HEK293 (cell line): ENCODE data around the gene IFT122.

Experiments
- CTCF ChIA-PET: fragments of 350-600 bp; formaldehyde crosslinking; extraction: SDS; loops from one replicate; lab custom pipeline; 2021; ENCODE audit warnings: antibody characterized with exemption; lab: Yijun Ruan, JAX
- POLR2A ChIA-PET: fragments of 300-600 bp; formaldehyde crosslinking; extraction: SDS; loops from one replicate; lab custom pipeline; 2020; ENCODE audit warnings: antibody characterized with exemption, inconsistent platforms; lab: Yijun Ruan, JAX
- H3K27ac ChIP-seq: fragments of 200-500 bp; sonication (Bioruptor generic); 2 replicates; pipeline ENCODE4 v1.5.1; 2014; ENCODE audit warnings: low read depth, low read length, control low read depth, inconsistent platforms; ENCODE audit errors: extremely low read depth
- H3K36me3 ChIP-seq, 2 experiments: fragments of 200-500 bp in 1 of 2; sonication (Bioruptor generic) in 1 of 2; 1 replicate in 1 of 2; 2 replicates in 1 of 2; pipeline ENCODE4 v1.5.1; 2014 to 2017; ENCODE audit warnings: inconsistent platforms in 2 of 2, low read length in 2 of 2; ENCODE audit not compliant: control insufficient read depth in 2 of 2, insufficient read depth in 1 of 2
- H3K4me1 ChIP-seq: fragments of 200-500 bp; sonication (Bioruptor generic); 2 replicates; pipeline ENCODE4 v1.5.1; 2014; ENCODE audit warnings: mild to moderate bottlenecking, low read length, inconsistent platforms; ENCODE audit not compliant: control insufficient read depth, insufficient read depth
- H3K4me3 ChIP-seq: 2 replicates; pipeline ENCODE4 v1.5.1; 2011; ENCODE audit warnings: low read depth, mild to moderate bottlenecking, control low read depth, low read length, moderate library complexity
- H3K9me3 ChIP-seq: fragments of 200-500 bp; sonication (Bioruptor generic); 2 replicates; pipeline ENCODE4 v1.5.1; 2014; ENCODE audit warnings: low read depth, low read length, inconsistent platforms; ENCODE audit not compliant: control insufficient read depth, insufficient read depth
- MEIS1 ChIP-seq: sonication (generic); formaldehyde crosslinking; IDR thresholded peaks from 2 replicates; pipeline ENCODE4 v1.8.1; 2022; ENCODE audit warnings: missing genetic modification reagents, mild to moderate bottlenecking, borderline replicate concordance
- MYNN ChIP-seq: fragments of 450-650 bp; formaldehyde crosslinking; IDR thresholded peaks from 2 replicates; pipeline ENCODE4 v1.5.1; 2016; ENCODE audit warnings: missing biosample characterization, missing genetic modification characterization, borderline replicate concordance
- TRIM28 ChIP-seq: IDR thresholded peaks from 2 replicates; pipeline ENCODE4 v1.6.1; 2011; ENCODE audit warnings: low read length, control low read depth, borderline replicate concordance
- ZNF138 ChIP-seq: fragments of 450-650 bp; formaldehyde crosslinking; IDR thresholded peaks from 2 replicates; pipeline ENCODE4 v1.5.1; 2016; ENCODE audit warnings: missing biosample characterization, missing genetic modification characterization, borderline replicate concordance
- ZNF311 ChIP-seq: fragments of 450-650 bp; formaldehyde crosslinking; IDR thresholded peaks from 2 replicates; pipeline ENCODE4 v1.5.1; 2017; ENCODE audit warnings: missing biosample characterization, missing genetic modification characterization, borderline replicate concordance
- ZNF324 ChIP-seq: fragments of 450-650 bp; formaldehyde crosslinking; IDR thresholded peaks from 2 replicates; pipeline ENCODE4 v1.5.1; 2016; ENCODE audit warnings: missing biosample characterization, missing genetic modification characterization
- ZNF561 ChIP-seq: fragments of 450-650 bp; IDR thresholded peaks from 2 replicates; pipeline ENCODE4 v1.5.1; 2018; ENCODE audit warnings: missing biosample characterization, missing genetic modification characterization, borderline replicate concordance
- ZNF621 ChIP-seq: fragments of 450-650 bp; formaldehyde crosslinking; IDR thresholded peaks from 2 replicates; pipeline ENCODE4 v1.5.1; 2017; ENCODE audit warnings: missing biosample characterization, missing genetic modification characterization
- ZNF654 ChIP-seq: fragments of 450-650 bp; formaldehyde crosslinking; IDR thresholded peaks from 2 replicates; pipeline ENCODE4 v1.5.1; 2016; ENCODE audit warnings: low read depth, missing biosample characterization, missing genetic modification characterization
- ZNF701 ChIP-seq: fragments of 450-650 bp; formaldehyde crosslinking; IDR thresholded peaks from 2 replicates; pipeline ENCODE4 v1.5.1; 2016; ENCODE audit warnings: missing biosample characterization, missing genetic modification characterization
- ZNF768 ChIP-seq: fragments of 450-650 bp; formaldehyde crosslinking; IDR thresholded peaks from 2 replicates; pipeline ENCODE4 v1.5.1; 2018; ENCODE audit warnings: missing biosample characterization, mild to moderate bottlenecking, missing genetic modification characterization
- ZNF791 ChIP-seq: fragments of 450-650 bp; formaldehyde crosslinking; IDR thresholded peaks from 2 replicates; pipeline ENCODE4 v1.5.1; 2016; ENCODE audit warnings: missing biosample characterization, missing genetic modification characterization
- ZSCAN16 ChIP-seq: fragments of 450-650 bp; formaldehyde crosslinking; IDR thresholded peaks from 2 replicates; pipeline ENCODE4 v1.5.1; 2016; ENCODE audit warnings: missing biosample characterization, missing genetic modification characterization
- ZSCAN30 ChIP-seq: fragments of 450-650 bp; IDR thresholded peaks from 2 replicates; pipeline ENCODE4 v1.5.1; 2018; ENCODE audit warnings: missing biosample characterization, mild to moderate bottlenecking, missing genetic modification characterization, moderate library complexity
- TF ChIP-seq, protein P1 (sequence below): fragments of 450-650 bp; formaldehyde crosslinking; IDR thresholded peaks from 2 replicates; pipeline ENCODE4 v1.5.1; 2016; ENCODE audit warnings: missing biosample characterization, missing genetic modification characterization
- TF ChIP-seq, protein P2 (sequence below): fragments of 450-650 bp; formaldehyde crosslinking; IDR thresholded peaks from 2 replicates; pipeline ENCODE4 v1.5.1; 2017; ENCODE audit warnings: missing biosample characterization, missing genetic modification characterization
- TF ChIP-seq, protein P3 (sequence below): fragments of 450-650 bp; formaldehyde crosslinking; IDR thresholded peaks from 2 replicates; pipeline ENCODE4 v1.5.1; 2016; ENCODE audit warnings: missing biosample characterization, missing genetic modification characterization, borderline replicate concordance
- TF ChIP-seq, protein P4 (sequence below): sonication (generic); formaldehyde crosslinking; IDR thresholded peaks from 2 replicates; pipeline ENCODE4 v1.8.1; 2022; ENCODE audit warnings: mild to moderate bottlenecking, moderate library complexity, missing genetic modification reagents

IFT122 gene

DNA sequence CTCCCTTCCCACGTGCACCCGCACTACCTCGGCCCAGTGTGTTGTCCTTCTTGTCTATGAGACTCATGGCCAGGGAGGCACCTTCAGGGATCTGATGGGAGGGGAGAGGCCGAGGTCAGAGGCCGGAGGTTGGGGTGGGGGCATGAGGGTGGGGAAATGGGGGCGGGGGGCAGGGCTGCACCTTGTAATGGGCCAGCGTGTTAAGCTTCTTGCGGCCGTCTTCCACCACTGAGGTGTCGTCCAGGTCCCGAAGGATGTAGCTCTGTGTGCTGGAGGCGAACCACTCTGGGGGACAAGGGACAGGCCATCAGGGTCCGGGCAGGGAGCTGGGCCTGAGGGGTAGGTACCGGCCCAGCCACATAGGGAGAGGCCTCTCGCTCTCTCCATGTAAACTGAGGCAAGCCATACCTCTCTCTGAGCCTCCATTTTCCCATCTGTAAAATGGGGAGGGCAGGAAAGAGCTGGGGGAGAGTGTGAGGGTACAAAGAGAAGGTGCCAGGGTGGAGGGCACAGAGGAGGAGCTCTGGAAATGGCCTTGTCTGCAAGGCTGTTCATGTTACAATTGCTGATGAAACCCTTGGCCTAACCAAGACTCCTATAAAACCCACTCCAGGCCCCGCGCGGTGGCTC lies 121.7 kb downstream of the IFT122 start (continued):
- TF ChIP-seq, protein P1, sequence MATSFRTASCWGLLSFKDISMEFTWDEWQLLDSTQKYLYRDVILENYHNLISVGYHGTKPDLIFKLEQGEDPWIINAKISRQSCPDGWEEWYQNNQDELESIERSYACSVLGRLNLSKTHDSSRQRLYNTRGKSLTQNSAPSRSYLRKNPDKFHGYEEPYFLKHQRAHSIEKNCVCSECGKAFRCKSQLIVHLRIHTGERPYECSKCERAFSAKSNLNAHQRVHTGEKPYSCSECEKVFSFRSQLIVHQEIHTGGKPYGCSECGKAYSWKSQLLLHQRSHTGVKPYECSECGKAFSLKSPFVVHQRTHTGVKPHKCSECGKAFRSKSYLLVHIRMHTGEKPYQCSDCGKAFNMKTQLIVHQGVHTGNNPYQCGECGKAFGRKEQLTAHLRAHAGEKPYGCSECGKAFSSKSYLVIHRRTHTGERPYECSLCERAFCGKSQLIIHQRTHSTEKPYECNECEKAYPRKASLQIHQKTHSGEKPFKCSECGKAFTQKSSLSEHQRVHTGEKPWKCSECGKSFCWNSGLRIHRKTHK, result no peak
- no peak for TF ChIP-seq ZNF561 (tag by site-specific recombination)
- no peak for TF ChIP-seq ZNF791 (tag by site-specific recombination)
- no peak for TF ChIP-seq MYNN
- TF ChIP-seq ZNF621 (tag by site-specific recombination), result no peak

DNA sequence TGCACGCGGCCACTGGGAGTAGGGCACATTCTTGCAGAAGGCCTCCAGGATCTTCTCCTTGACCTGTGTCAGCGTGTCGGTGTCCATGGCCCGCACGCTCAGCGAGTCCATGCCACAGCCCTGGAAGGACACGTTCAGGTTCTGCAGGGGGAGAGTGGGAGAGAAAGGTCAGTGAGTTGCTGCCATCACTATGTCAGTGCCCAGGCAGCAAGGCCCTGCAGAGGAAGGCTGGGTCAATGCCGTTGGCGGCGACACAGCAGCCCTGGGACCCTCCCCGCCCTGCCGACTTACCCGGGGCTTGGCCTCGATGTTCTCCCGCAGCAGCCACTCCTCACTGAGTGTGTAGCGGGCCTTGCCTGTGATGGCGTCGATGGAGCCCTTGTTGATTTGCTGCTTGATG lies 122.8 kb downstream of the IFT122 start:
- H3K36me3 ChIP-seq, result peaks cover 0 to 49% of the 10 kb centered on the region in 2 experiments; a peak in 2 of 3 replicates
- H3K27ac ChIP-seq, result no peak overlapping the region
- ChIA-PET CTCF (no interaction called here), POLR2A (no interaction called here)
- H3K4me3 ChIP-seq, result no peak overlapping the region
- TF ChIP-seq, protein P2, sequence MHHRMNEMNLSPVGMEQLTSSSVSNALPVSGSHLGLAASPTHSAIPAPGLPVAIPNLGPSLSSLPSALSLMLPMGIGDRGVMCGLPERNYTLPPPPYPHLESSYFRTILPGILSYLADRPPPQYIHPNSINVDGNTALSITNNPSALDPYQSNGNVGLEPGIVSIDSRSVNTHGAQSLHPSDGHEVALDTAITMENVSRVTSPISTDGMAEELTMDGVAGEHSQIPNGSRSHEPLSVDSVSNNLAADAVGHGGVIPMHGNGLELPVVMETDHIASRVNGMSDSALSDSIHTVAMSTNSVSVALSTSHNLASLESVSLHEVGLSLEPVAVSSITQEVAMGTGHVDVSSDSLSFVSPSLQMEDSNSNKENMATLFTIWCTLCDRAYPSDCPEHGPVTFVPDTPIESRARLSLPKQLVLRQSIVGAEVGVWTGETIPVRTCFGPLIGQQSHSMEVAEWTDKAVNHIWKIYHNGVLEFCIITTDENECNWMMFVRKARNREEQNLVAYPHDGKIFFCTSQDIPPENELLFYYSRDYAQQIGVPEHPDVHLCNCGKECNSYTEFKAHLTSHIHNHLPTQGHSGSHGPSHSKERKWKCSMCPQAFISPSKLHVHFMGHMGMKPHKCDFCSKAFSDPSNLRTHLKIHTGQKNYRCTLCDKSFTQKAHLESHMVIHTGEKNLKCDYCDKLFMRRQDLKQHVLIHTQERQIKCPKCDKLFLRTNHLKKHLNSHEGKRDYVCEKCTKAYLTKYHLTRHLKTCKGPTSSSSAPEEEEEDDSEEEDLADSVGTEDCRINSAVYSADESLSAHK, result no peak
- TF ChIP-seq ZSCAN30, result no peak
- no peaks in the 10 kb centered on the region for H3K9me3 ChIP-seq
- no peaks in the 10 kb centered on the region for H3K4me1 ChIP-seq

DNA sequence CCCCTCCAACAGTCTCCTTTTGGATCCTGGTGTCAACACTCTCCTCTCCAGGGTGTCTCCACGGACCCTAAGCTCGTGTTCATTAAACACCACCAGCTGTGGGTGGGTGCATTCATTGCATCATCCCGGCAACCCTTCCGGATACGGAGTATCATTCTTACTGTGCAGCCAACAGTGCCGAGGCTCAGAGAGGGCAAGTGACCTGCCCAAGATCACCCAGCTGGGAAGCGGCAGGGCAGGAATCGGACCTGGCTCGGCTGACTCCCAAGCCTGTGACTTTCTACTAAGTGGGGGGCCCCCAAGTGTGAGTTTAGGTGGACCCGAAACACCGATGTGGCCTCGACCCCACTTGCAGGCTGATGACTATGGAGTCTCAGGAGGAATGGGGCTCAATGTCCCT lies 123.3 kb downstream of the IFT122 start:
- Histone ChIP-seq H3K9me3 (no peaks in the 10 kb centered on the region), H3K4me1 (no peaks in the 10 kb centered on the region), H3K4me3 (no peak overlapping the region), H3K36me3 (peaks cover 0 to 44% of the 10 kb centered on the region in 2 experiments; a peak in 2 of 3 replicates), H3K27ac (no peak overlapping the region)
- TF ChIP-seq ZNF768 (tag by site-specific recombination), result peak; percentile 38; the same call in 1 of the 2 replicates
- no peak for TF ChIP-seq ZNF311
- no peak for TF ChIP-seq ZNF654 (tag by site-specific recombination)
- TF ChIP-seq ZNF324 (tag by site-specific recombination), result no peak
- no peak for TF ChIP-seq ZNF701
- no peak for TF ChIP-seq MEIS1
- TF ChIP-seq ZSCAN16 (tag by site-specific recombination), result no peak
- POLR2A ChIA-PET, result no interaction called here
- CTCF ChIA-PET, result no interaction called here

DNA sequence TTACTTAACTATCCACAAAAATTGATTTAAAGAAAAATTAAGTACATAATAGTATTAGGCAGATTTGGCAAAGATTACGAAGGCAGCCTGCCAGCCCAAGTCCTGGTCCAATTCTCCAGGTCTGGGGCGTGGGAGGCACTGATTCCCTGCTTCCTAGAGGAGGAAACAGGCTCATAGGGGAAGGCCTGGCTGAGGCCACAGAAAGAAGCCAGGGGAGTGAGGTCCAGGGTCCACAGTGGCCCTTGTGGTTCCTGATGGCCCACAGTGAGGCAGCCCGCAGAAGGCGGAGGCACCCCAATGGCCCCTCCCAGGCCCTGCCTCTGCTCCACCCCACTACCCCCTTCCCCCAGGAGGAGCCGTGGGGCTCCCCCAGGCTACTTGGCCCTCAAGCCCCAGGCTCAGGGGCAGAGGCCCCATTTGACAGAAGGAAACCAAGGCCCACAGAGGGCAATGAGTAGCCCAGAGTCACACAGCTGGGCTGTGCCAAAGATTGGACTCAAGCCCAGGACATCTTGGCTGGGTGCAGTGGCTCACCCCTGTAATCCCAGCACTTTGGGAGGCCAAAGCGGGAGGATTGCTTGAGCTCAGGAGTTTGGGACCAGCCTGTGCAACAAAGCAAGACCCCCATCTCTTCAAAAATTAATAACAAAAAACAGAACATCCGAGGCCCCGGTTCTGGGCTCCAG lies 124.0 kb downstream of the IFT122 start:
- Histone ChIP-seq H3K4me3 (no peak overlapping the region), H3K27ac (no peak overlapping the region), H3K9me3 (no peaks in the 10 kb centered on the region), H3K36me3 (peaks cover 0 to 38% of the 10 kb centered on the region in 2 experiments; a peak in 2 of 3 replicates), H3K4me1 (no peaks in the 10 kb centered on the region)
- ChIA-PET POLR2A (no interaction called here), CTCF (interaction anchor here (0.8 kb wide), 1 partner anchor 428 kb away, joined by 4 read pairs; no protein-coding TSS in a partner anchor)
- TF ChIP-seq, protein P3, sequence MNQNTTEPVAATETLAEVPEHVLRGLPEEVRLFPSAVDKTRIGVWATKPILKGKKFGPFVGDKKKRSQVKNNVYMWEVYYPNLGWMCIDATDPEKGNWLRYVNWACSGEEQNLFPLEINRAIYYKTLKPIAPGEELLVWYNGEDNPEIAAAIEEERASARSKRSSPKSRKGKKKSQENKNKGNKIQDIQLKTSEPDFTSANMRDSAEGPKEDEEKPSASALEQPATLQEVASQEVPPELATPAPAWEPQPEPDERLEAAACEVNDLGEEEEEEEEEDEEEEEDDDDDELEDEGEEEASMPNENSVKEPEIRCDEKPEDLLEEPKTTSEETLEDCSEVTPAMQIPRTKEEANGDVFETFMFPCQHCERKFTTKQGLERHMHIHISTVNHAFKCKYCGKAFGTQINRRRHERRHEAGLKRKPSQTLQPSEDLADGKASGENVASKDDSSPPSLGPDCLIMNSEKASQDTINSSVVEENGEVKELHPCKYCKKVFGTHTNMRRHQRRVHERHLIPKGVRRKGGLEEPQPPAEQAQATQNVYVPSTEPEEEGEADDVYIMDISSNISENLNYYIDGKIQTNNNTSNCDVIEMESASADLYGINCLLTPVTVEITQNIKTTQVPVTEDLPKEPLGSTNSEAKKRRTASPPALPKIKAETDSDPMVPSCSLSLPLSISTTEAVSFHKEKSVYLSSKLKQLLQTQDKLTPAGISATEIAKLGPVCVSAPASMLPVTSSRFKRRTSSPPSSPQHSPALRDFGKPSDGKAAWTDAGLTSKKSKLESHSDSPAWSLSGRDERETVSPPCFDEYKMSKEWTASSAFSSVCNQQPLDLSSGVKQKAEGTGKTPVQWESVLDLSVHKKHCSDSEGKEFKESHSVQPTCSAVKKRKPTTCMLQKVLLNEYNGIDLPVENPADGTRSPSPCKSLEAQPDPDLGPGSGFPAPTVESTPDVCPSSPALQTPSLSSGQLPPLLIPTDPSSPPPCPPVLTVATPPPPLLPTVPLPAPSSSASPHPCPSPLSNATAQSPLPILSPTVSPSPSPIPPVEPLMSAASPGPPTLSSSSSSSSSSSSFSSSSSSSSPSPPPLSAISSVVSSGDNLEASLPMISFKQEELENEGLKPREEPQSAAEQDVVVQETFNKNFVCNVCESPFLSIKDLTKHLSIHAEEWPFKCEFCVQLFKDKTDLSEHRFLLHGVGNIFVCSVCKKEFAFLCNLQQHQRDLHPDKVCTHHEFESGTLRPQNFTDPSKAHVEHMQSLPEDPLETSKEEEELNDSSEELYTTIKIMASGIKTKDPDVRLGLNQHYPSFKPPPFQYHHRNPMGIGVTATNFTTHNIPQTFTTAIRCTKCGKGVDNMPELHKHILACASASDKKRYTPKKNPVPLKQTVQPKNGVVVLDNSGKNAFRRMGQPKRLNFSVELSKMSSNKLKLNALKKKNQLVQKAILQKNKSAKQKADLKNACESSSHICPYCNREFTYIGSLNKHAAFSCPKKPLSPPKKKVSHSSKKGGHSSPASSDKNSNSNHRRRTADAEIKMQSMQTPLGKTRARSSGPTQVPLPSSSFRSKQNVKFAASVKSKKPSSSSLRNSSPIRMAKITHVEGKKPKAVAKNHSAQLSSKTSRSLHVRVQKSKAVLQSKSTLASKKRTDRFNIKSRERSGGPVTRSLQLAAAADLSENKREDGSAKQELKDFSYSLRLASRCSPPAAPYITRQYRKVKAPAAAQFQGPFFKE (tag by site-specific recombination), result no peak
- TF ChIP-seq ZNF138 (tag by site-specific recombination) (no peak), TRIM28 (no peak), ZNF654 (tag by site-specific recombination) (no peak)
- TF ChIP-seq, protein P4, sequence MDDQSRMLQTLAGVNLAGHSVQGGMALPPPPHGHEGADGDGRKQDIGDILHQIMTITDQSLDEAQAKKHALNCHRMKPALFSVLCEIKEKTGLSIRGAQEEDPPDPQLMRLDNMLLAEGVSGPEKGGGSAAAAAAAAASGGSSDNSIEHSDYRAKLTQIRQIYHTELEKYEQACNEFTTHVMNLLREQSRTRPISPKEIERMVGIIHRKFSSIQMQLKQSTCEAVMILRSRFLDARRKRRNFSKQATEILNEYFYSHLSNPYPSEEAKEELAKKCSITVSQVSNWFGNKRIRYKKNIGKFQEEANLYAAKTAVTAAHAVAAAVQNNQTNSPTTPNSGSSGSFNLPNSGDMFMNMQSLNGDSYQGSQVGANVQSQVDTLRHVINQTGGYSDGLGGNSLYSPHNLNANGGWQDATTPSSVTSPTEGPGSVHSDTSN (CRISPR knock-in tag), result no peak
